Tibial artery (tissue), 4 donors: Measurements from ENCODE around the gene SYTL4.

ENCODE experiments used
- DNase-seq, 2 donors: peaks; one replicate each; pipeline ENCODE4 v3.0.0-alpha.2; 2019
- H3K27ac ChIP-seq, 2 donors: fragments of 200-600 bp; sonication (generic) in 1 of 2; 1 replicate in 1 of 2; 2 replicates in 1 of 2; pipeline ENCODE4 v1.5.1; 2018 to 2019; ENCODE audit warnings: mild to moderate bottlenecking in 1 of 2
- H3K27me3 ChIP-seq, 2 donors: fragments of 200-600 bp; sonication (generic) in 1 of 2; one replicate each; pipeline versions ENCODE4 v1.5.1 to v1.6.0; 2016 to 2019
- H3K36me3 ChIP-seq, 3 donors: fragments of 200-600 bp; sonication (generic) in 2 of 3; one replicate each; pipeline ENCODE4 v1.5.1; 2016 to 2019; ENCODE audit warnings: mild to moderate bottlenecking in 2 of 3
- H3K4me1 ChIP-seq, 4 donors: fragments of 200-600 bp; sonication (generic) in 2 of 4; 1 replicate in 3 of 4; 2 replicates in 1 of 4; pipeline ENCODE4 v1.5.1; 2016 to 2019
- H3K4me3 ChIP-seq, 2 donors: fragments of 200-600 bp; sonication (generic) in 1 of 2; 1 replicate in 1 of 2; 2 replicates in 1 of 2; pipeline ENCODE4 v1.5.1; 2018 to 2019; ENCODE audit warnings: mild to moderate bottlenecking in 2 of 2
- H3K9me3 ChIP-seq, 3 donors: fragments of 200-600 bp; sonication (generic) in 1 of 3; one replicate each; pipeline ENCODE4 v1.5.1; 2016 to 2019
- intact Hi-C: fragments of 100-400 bp; cut with DNase I; formaldehyde crosslinking; loops from one replicate; pipeline ENCODE4 v1.15.0; 2023; ENCODE audit warnings: low total_unique reads
- TF ChIP-seq, protein P1 (sequence below), 2 experiments: fragments of 200-600 bp in 1 of 2; fragments of 450-650 bp in 1 of 2; IDR thresholded peaks; one replicate each; pipeline ENCODE4 v1.5.1; 2017 to 2019; ENCODE audit warnings: antibody characterized with exemption in 2 of 2, mild to moderate bottlenecking in 1 of 2, moderate library complexity in 1 of 2

Gene SYTL4

DNA sequence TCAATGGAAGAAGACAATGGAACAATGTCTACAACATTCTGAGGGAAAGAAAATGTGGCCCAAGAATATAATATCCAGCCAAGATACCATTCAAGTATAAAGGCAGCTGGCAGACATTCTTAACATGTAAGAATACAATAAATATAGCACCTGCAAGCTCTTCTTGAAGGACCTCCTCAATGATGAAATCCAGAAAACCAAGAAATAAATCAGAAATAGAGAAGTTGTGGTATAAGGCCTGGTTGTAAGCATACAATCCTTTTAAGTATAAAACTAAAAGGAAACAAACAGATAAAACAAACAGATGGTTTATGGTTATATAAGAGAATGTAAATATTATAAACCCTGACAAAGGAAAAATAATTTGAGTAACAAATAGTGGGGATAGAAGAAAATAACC lies 33.4 kb downstream of the SYTL4 start:
- Histone ChIP-seq H3K27me3 (no peaks in the 10 kb centered on the region), H3K27ac (no peak overlapping the region), H3K36me3 (peaks cover 0 to 5% (median 0%) of the 10 kb centered on the region in 3 donors), H3K4me1 (no peaks in the 10 kb centered on the region), H3K9me3 (no peaks in the 10 kb centered on the region), H3K4me3 (no peak overlapping the region)
- no peak for DNase-seq
- intact Hi-C loops = no loop called here
- TF ChIP-seq, protein P1, sequence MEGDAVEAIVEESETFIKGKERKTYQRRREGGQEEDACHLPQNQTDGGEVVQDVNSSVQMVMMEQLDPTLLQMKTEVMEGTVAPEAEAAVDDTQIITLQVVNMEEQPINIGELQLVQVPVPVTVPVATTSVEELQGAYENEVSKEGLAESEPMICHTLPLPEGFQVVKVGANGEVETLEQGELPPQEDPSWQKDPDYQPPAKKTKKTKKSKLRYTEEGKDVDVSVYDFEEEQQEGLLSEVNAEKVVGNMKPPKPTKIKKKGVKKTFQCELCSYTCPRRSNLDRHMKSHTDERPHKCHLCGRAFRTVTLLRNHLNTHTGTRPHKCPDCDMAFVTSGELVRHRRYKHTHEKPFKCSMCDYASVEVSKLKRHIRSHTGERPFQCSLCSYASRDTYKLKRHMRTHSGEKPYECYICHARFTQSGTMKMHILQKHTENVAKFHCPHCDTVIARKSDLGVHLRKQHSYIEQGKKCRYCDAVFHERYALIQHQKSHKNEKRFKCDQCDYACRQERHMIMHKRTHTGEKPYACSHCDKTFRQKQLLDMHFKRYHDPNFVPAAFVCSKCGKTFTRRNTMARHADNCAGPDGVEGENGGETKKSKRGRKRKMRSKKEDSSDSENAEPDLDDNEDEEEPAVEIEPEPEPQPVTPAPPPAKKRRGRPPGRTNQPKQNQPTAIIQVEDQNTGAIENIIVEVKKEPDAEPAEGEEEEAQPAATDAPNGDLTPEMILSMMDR (IDR thresholded peaks at IDR 0.05) = no peak

DNA sequence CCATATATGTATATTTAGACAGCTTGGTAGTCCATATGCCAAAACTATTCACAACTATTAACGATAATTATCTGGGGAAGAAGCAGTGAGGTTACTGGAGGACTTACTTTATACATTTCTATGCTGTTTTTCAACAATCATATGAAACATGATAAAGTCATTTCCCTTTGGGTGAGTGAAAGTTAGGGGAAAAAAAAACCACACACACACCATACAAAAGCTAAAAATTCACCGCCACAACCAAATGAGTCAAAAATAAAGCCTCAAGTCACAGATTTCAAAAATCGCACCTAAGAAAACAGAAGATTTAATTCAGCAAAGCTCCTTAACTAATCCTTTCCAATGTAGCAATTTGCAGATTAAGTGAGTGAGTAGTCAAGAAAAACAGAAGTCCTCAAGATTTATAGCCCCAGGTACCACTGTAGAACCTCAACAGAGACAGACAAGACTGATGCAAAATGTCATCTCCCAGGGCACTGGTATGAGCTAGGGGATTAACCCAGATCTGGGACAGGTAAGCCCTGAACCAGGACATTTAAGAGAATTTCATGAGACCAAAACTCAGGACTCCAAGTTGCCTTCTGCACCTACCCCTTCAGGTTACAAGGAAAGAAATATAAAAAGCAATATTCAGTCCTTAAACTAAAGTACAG lies 35.1 kb downstream of the SYTL4 start:
- H3K4me1 ChIP-seq = no peaks in the 10 kb centered on the region
- no peak overlapping the region for H3K27ac ChIP-seq
- intact Hi-C loops = no loop called here
- TF ChIP-seq, protein P1 (IDR thresholded peaks at IDR 0.05) = no peak
- no peaks in the 10 kb centered on the region for H3K9me3 ChIP-seq
- no peak for DNase-seq
- no peak overlapping the region for H3K4me3 ChIP-seq
- H3K27me3 ChIP-seq = no peaks in the 10 kb centered on the region
- H3K36me3 ChIP-seq = peaks cover 0 to 5% (median 0%) of the 10 kb centered on the region in 3 donors

DNA sequence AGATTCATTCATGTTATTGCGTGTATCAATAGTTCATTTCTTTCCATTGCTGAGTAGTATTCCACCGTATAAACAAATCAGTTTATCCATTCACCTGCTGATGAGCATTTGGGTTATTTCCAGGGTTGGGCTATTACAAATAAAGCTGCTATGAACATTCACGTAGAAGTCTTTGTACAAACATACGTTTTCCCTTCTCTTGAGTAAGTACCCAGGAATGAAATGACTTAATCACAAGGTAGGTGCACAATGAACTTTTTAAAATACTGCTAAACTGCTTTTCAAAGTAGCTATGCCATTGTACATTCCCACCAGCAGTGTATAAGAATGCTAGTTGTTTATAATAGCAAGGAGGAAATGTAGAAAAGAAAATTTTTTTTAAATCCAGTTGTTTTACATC lies 35.9 kb downstream of the SYTL4 start:
- intact Hi-C loops = no loop called here
- H3K27ac ChIP-seq = no peak overlapping the region
- DNase-seq = no peak
- no peak overlapping the region for H3K4me3 ChIP-seq
- no peaks in the 10 kb centered on the region for H3K9me3 ChIP-seq
- H3K4me1 ChIP-seq = no peaks in the 10 kb centered on the region
- no peaks in the 10 kb centered on the region for H3K27me3 ChIP-seq
- TF ChIP-seq, protein P1 (IDR thresholded peaks at IDR 0.05) = no peak
- H3K36me3 ChIP-seq = no peaks in the 10 kb centered on the region

DNA sequence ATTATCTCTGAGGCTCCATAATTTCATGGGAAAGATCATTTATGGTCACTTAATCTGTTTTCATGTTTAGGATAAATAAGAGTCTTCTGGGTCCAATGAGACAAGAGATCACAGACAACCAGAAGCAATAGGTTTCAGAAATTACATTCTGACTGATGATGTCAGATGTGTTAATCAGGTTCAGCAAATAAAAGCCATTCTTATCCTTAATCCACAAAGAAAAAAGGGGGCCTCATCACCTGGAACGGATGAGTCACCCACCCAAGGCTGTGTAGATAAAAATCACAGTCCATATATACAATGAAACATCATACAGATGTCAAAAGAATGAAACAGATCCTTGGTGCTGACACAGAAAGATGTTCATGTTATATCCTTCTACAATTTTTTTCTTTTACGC lies 36.6 kb downstream of the SYTL4 start:
- no peak overlapping the region for H3K4me3 ChIP-seq
- intact Hi-C loops = no loop called here
- H3K27ac ChIP-seq = no peak overlapping the region
- no peaks in the 10 kb centered on the region for H3K27me3 ChIP-seq
- H3K9me3 ChIP-seq = no peaks in the 10 kb centered on the region
- no peak for DNase-seq
- no peaks in the 10 kb centered on the region for H3K4me1 ChIP-seq
- TF ChIP-seq, protein P1 (IDR thresholded peaks at IDR 0.05) = no peak
- H3K36me3 ChIP-seq = no peaks in the 10 kb centered on the region

DNA sequence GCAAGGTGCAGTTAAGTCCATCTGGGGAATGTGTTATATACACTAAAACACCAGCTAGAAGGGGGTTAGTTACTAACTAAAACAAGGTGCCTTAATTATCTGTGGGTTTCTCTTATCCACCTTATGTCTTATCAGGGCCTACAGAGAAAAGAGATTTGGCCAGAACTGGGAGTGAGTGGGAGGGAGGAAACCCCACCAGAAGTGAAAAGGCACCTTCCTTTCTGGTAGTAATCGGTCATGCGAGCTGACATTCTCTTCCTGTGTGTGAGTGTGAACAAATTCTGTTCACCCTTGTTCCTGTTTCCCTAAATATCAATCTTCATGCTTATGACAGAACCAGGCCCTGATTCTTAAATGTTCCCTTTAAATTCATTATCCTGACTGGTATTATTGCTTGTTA lies 44.4 kb downstream of the SYTL4 start:
- H3K4me1 ChIP-seq = no peaks in the 10 kb centered on the region
- intact Hi-C loops = loop anchor here (2.0 kb wide), 1 partner anchor 79 kb away; no protein-coding TSS in a partner anchor
- peaks cover 0 to 7% (median 0%) of the 10 kb centered on the region in 3 donors for H3K36me3 ChIP-seq
- TF ChIP-seq, protein P1 (IDR thresholded peaks at IDR 0.05) = no peak
- no peak overlapping the region for H3K27ac ChIP-seq
- no peaks in the 10 kb centered on the region for H3K9me3 ChIP-seq
- H3K27me3 ChIP-seq = no peaks in the 10 kb centered on the region
- no peak for DNase-seq
- H3K4me3 ChIP-seq = no peak overlapping the region
